ENCODE data around the gene MAP1B.

Gene MAP1B

GRCh38 chr5:72224946-72225463 lies 117.7 kb downstream of the MAP1B start:
- Histone ChIP-seq H2AFZ (ENCODE audit: low read depth, low read length) (no peak overlapping the region), H3K9ac (ENCODE audit: low read depth, low read length) (no peak overlapping the region), H3K79me2 (ENCODE audit: insufficient read depth, low read length) (no peaks in the 10 kb centered on the region), H4K20me1 (ENCODE audit: insufficient read depth, low read length) (peaks cover 27% of the 10 kb centered on the region), H3K27ac (ENCODE audit: low read length) (no peak overlapping the region), H3K9me3 (ENCODE audit: insufficient read depth, low read length, severe bottlenecking) (no peaks in the 10 kb centered on the region), H3K4me2 (ENCODE audit: insufficient read depth, low read length) (no peak overlapping the region), H3K36me3 (ENCODE audit: insufficient read depth, low read length) (peaks cover 89% of the 10 kb centered on the region), H3K27me3 (ENCODE audit: insufficient read depth, low read length, poor library complexity) (no peaks in the 10 kb centered on the region), H3K4me1 (ENCODE audit: insufficient read depth, low read length) (no peaks in the 10 kb centered on the region), H3K4me3 (ENCODE audit: low read depth in 1 of 2, low read length in 2 of 2) (no peak overlapping the region)
- no peak for TF ChIP-seq EZH2 (IDR thresholded peaks at IDR 0.05; ENCODE audit: borderline replicate concordance, low read depth, low read length, severe bottlenecking)
- TF ChIP-seq CTCF (IDR thresholded peaks at IDR 0.05; ENCODE audit: borderline replicate concordance, extremely low read depth, low read length, poor library complexity, severe bottlenecking) = no peak
- ATAC-seq (ENCODE audit: insufficient read depth, low read depth) (no peak), DNase-seq (no peak)

- Histone ChIP-seq H3K9me3 (ENCODE audit: insufficient read depth, low read length, severe bottlenecking) (no peaks in the 10 kb centered on the region), H3K79me2 (ENCODE audit: insufficient read depth, low read length) (no peaks in the 10 kb centered on the region), H2AFZ (ENCODE audit: low read depth, low read length) (no peak overlapping the region), H4K20me1 (ENCODE audit: insufficient read depth, low read length) (peaks cover 35% of the 10 kb centered on the region), H3K36me3 (ENCODE audit: insufficient read depth, low read length) (peaks cover 90% of the 10 kb centered on the region), H3K4me3 (ENCODE audit: low read depth in 1 of 2, low read length in 2 of 2) (no peak overlapping the region), H3K27ac (ENCODE audit: low read length) (no peak overlapping the region), H3K27me3 (ENCODE audit: insufficient read depth, low read length, poor library complexity) (no peaks in the 10 kb centered on the region), H3K9ac (ENCODE audit: low read depth, low read length) (no peak overlapping the region), H3K4me2 (ENCODE audit: insufficient read depth, low read length) (no peak overlapping the region), H3K4me1 (ENCODE audit: insufficient read depth, low read length) (no peaks in the 10 kb centered on the region)
- DNase-seq (no peak), ATAC-seq (ENCODE audit: insufficient read depth, low read depth) (no peak)
- TF ChIP-seq EZH2 (IDR thresholded peaks at IDR 0.05; ENCODE audit: borderline replicate concordance, low read depth, low read length, severe bottlenecking) = no peak
- no peak for TF ChIP-seq CTCF (IDR thresholded peaks at IDR 0.05; ENCODE audit: borderline replicate concordance, extremely low read depth, low read length, poor library complexity, severe bottlenecking)
These were observed 118.5 kb downstream of the MAP1B start for GRCh38 chr5:72225741-72226140.

- no peak for ATAC-seq (ENCODE audit: insufficient read depth, low read depth)
- TF ChIP-seq CTCF (IDR thresholded peaks at IDR 0.05; ENCODE audit: borderline replicate concordance, extremely low read depth, low read length, poor library complexity, severe bottlenecking) (no peak), EZH2 (IDR thresholded peaks at IDR 0.05; ENCODE audit: borderline replicate concordance, low read depth, low read length, severe bottlenecking) (no peak)
- no peak overlapping the region for H3K4me3 ChIP-seq (ENCODE audit: low read depth in 1 of 2, low read length in 2 of 2)
- no peak overlapping the region for H2AFZ ChIP-seq (ENCODE audit: low read depth, low read length)
- no peaks in the 10 kb centered on the region for H3K27me3 ChIP-seq (ENCODE audit: insufficient read depth, low read length, poor library complexity)
- no peak overlapping the region for H3K4me2 ChIP-seq (ENCODE audit: insufficient read depth, low read length)
- no peaks in the 10 kb centered on the region for H3K79me2 ChIP-seq (ENCODE audit: insufficient read depth, low read length)
- H4K20me1 ChIP-seq (ENCODE audit: insufficient read depth, low read length) = peaks cover 45% of the 10 kb centered on the region
- no peaks in the 10 kb centered on the region for H3K9me3 ChIP-seq (ENCODE audit: insufficient read depth, low read length, severe bottlenecking)
- H3K36me3 ChIP-seq (ENCODE audit: insufficient read depth, low read length) = peaks cover 90% of the 10 kb centered on the region
- DNase-seq = no peak
- H3K9ac ChIP-seq (ENCODE audit: low read depth, low read length) = no peak overlapping the region
- H3K27ac ChIP-seq (ENCODE audit: low read length) = no peak overlapping the region
- peaks cover 2% of the 10 kb centered on the region; the same call in 1 of the 2 replicates for H3K4me1 ChIP-seq (ENCODE audit: insufficient read depth, low read length)
These were observed 119.7 kb downstream of the MAP1B start for GRCh38 chr5:72226950-72227349.

- Histone ChIP-seq H3K4me1 (ENCODE audit: insufficient read depth, low read length) (peaks cover 20% of the 10 kb centered on the region), H3K4me3 (ENCODE audit: low read depth in 1 of 2, low read length in 2 of 2) (no peak overlapping the region), H3K9ac (ENCODE audit: low read depth, low read length) (no peak overlapping the region), H4K20me1 (ENCODE audit: insufficient read depth, low read length) (peaks cover 57% of the 10 kb centered on the region), H3K79me2 (ENCODE audit: insufficient read depth, low read length) (no peaks in the 10 kb centered on the region), H3K4me2 (ENCODE audit: insufficient read depth, low read length) (no peak overlapping the region), H3K36me3 (ENCODE audit: insufficient read depth, low read length) (peaks cover 74% of the 10 kb centered on the region), H3K27ac (ENCODE audit: low read length) (no peak overlapping the region), H3K27me3 (ENCODE audit: insufficient read depth, low read length, poor library complexity) (no peaks in the 10 kb centered on the region), H3K9me3 (ENCODE audit: insufficient read depth, low read length, severe bottlenecking) (no peaks in the 10 kb centered on the region), H2AFZ (ENCODE audit: low read depth, low read length) (no peak overlapping the region)
- no peak for TF ChIP-seq CTCF (IDR thresholded peaks at IDR 0.05; ENCODE audit: borderline replicate concordance, extremely low read depth, low read length, poor library complexity, severe bottlenecking)
- no peak for TF ChIP-seq EZH2 (IDR thresholded peaks at IDR 0.05; ENCODE audit: borderline replicate concordance, low read depth, low read length, severe bottlenecking)
- ATAC-seq (ENCODE audit: insufficient read depth, low read depth) (no peak), DNase-seq (no peak)
These were observed 121.7 kb downstream of the MAP1B start for GRCh38 chr5:72228960-72229359.
